Mammary epithelial cell (primary cell): ENCODE data around the gene NUDC.

ENCODE experiments used
- CTCF ChIP-seq, 2 donors: IDR thresholded peaks in 1 of 2; conservative IDR thresholded peaks in 1 of 2; 2 replicates each; pipeline ENCODE4 v1.5.1; 2011 to 2012; ENCODE audit warnings: inconsistent platforms in 2 of 2, low read length in 2 of 2, mild to moderate bottlenecking in 2 of 2, control low read depth in 1 of 2, low read depth in 1 of 2; ENCODE audit not compliant: insufficient read depth in 1 of 2; ENCODE audit errors: extremely low read depth in 1 of 2
- EZH2 ChIP-seq: IDR thresholded peaks from 2 replicates; pipeline ENCODE4 v1.6.1; 2012; ENCODE audit warnings: low read length, inconsistent platforms, borderline replicate concordance

- no peak for TF ChIP-seq CTCF (conservative IDR thresholded peaks at IDR 0.05 in 1 of 2, IDR thresholded peaks at IDR 0.05 in 1 of 2; ENCODE audit: extremely low read depth in 1 of 2, insufficient read depth in 1 of 2, low read depth in 1 of 2, low read length in 2 of 2)
- no peak for TF ChIP-seq EZH2
These were observed 9.4 kb upstream of the NUDC start for GRCh38 chr1:26912147-26912490.
